Pancreas (tissue), 10 donors: ENCODE measurements around the gene CCDC27. TPM values are rescaled to one million over a fixed set of nuclear protein-coding genes. Genes with fewer than 3 reads are reported as not detected.

Source experiments
- ATAC-seq, 4 donors: fragments of 200-7000 bp; cut with Tn5 transposase; one replicate each; pipeline versions ENCODE4 v1.8.0 to v1.9.1; 2020; ENCODE audit warnings: mild to moderate bottlenecking in 4 of 4, moderate library complexity in 4 of 4
- DNase-seq, 6 donors: peaks; one replicate each; pipeline ENCODE4 v3.0.0-alpha.2; 2020
- FAIRE-seq: peaks from 2 replicates; lab custom pipeline; 2012; peaks lifted over from hg19 to GRCh38; lab: Jason Lieb, UNC
- H3K27ac ChIP-seq, 4 donors: fragments of 200-600 bp; sonication (generic); 1 replicate in 3 of 4; 2 replicates in 1 of 4; pipeline versions ENCODE4 v1.5.0 to v1.8.0; 2020
- H3K27me3 ChIP-seq, 4 donors: fragments of 200-600 bp; one replicate each; pipeline ENCODE4 v1.8.0; 2021
- H3K36me3 ChIP-seq, 3 donors: fragments of 200-600 bp; sonication (generic) in 1 of 3; one replicate each; pipeline versions ENCODE4 v1.5.0 to v1.8.0; 2020 to 2021
- H3K4me1 ChIP-seq, 3 donors: fragments of 200-600 bp; one replicate each; pipeline ENCODE4 v1.8.0; 2021
- H3K4me3 ChIP-seq, 4 donors: fragments of 200-600 bp; sonication (generic) in 2 of 4; one replicate each; pipeline versions ENCODE4 v1.5.0 to v1.8.0; 2020 to 2021
- H3K9me3 ChIP-seq, 4 donors: fragments of 200-600 bp; one replicate each; pipeline ENCODE4 v1.8.0; 2021
- CTCF ChIP-seq, 4 donors: fragments of 200-600 bp; sonication (generic) in 3 of 4; IDR thresholded peaks; one replicate each; pipeline versions ENCODE4 v1.5.0 to v1.8.0; 2021; ENCODE audit warnings: antibody characterized with exemption in 4 of 4
- WGBS, 2 donors: extraction: QIAGEN DNeasy Blood & Tissue Kit; methylation state at CpG; one replicate each; pipeline ENCODE4 v1.1.7; 2013; 5-methylcytosine and 5-hydroxymethylcytosine counted together
- intact Hi-C, 3 donors: fragments of 100-400 bp; cut with DNase I; formaldehyde crosslinking; loops; one replicate each; pipeline versions ENCODE4 v1.11.1 to v1.14.2; 2022
- polyA plus RNA-seq, 2 donors: library from polyadenylated mRNA; stranded (reverse); fragments of 200-250 nt; gene quantifications; one replicate each; pipeline ENCODE4 v1.2.3, GENCODE V29; 2013
- total RNA-seq, 6 donors: library from RNA; stranded (reverse); fragmentation: NEBNext Ultra II Directional in 4 of 6; extraction: Animal tissue kit (Norgen Biotek cat#: 25700) in 4 of 6; gene quantifications; one replicate each; pipeline versions ENCODE4 v1.2.1 to v1.2.4, GENCODE V29; 2021 to 2023
- donor health status: healthy with polysubstance abuse.
- donor health status: DM: no; HTN: no; CAD: no; lungs with moderate emphysema.
- donor health status: DM: no; HTN: no; CAD: no.
- donor health status: control.
- donor health status: control.
- donor health status: Bipolar disorder and iron deficiency.
- donor health status: DM: yes; HTN: yes; CAD: no.
- donor health status: DM: no; HTN: no; CAD: no.
- donor health status: DM: no; HTN: no; CAD: no.
- donor health status: DM: yes; HTN: yes; CAD: no.

CCDC27 gene
- total and polyA plus RNA-seq, 8 donors: 0.04 TPM; not detected in 7

- ATAC-seq (no peak), DNase-seq (peak in 1 of 6 donors; percentile 72), FAIRE-seq (no peak)
- no peak for TF ChIP-seq CTCF (IDR thresholded peaks at IDR 0.05)
- H3K4me3 ChIP-seq: no peak overlapping the region
- H3K27me3 ChIP-seq: no peaks in the 10 kb centered on the region
- no peaks in the 10 kb centered on the region for H3K4me1 ChIP-seq
- WGBS, 2 donors: 89 to 95% methylated on average over 16 of the region's 16 CpGs
- peaks cover 0 to 10% (median 6%) of the 10 kb centered on the region in 3 donors for H3K36me3 ChIP-seq
- H3K9me3 ChIP-seq: no peaks in the 10 kb centered on the region
- no peak overlapping the region for H3K27ac ChIP-seq
- intact Hi-C loops: no loop called here
Observed at GRCh38 chr1:3734602-3735001, 17.6 kb upstream of the CCDC27 start.

DNA sequence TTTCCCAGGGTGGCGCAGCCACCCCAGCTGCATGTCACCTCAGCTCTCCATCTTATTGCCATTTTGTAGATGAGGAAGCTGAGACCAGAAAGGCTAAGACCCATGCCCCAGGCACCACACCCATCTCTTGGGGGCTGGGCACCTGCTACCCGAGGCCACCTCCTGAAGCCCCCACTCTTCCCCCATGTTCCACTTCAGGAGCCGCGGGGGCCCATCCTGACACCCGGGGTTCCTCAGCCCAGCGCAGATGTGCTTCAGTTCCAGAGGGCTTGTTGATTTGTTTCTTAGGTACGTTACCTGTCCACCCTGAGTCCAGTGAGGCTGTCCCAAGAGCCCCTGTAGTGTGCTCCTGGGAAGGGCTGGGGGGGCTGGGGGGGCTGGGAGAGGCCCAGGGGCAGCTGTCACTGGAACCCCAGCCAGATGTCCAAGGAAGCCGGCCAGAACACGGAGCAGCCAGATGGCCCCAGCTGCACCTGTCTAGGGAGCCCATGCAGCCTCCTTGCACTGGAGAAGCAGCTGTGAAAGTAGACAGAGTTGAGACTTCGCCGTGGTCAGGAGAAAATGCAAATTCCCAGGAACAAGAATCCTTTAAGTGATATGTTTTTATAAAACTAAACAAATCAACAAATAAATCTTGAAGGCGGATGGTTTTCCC, 17.1 kb upstream of the CCDC27 start:
- TF ChIP-seq CTCF (IDR thresholded peaks at IDR 0.05): no peak
- ATAC-seq (no peak), DNase-seq (peak in 1 of 6 donors; percentile 35), FAIRE-seq (no peak)
- Histone ChIP-seq H3K4me3 (no peak overlapping the region), H3K27ac (no peak overlapping the region), H3K4me1 (no peaks in the 10 kb centered on the region), H3K36me3 (peaks cover 0 to 10% (median 6%) of the 10 kb centered on the region in 3 donors), H3K27me3 (no peaks in the 10 kb centered on the region), H3K9me3 (no peaks in the 10 kb centered on the region)
- intact Hi-C loops: no loop called here
- 82 to 88% methylated on average over 12 of the region's 12 CpGs for WGBS, 2 donors

GRCh38 chr1:3735688-3736087, 16.6 kb upstream of the CCDC27 start:
- ATAC-seq (no peak), DNase-seq (peak in 2 of 6 donors; percentile 19 to 39), FAIRE-seq (no peak)
- no peaks in the 10 kb centered on the region for H3K27me3 ChIP-seq
- H3K4me1 ChIP-seq: no peaks in the 10 kb centered on the region
- H3K27ac ChIP-seq: no peak overlapping the region
- no peaks in the 10 kb centered on the region for H3K9me3 ChIP-seq
- TF ChIP-seq CTCF (IDR thresholded peaks at IDR 0.05): no peak
- intact Hi-C loops: no loop called here
- 77% methylated on average over 13 of the region's 13 CpGs for WGBS, 2 donors
- H3K36me3 ChIP-seq: peaks cover 0 to 10% (median 6%) of the 10 kb centered on the region in 3 donors
- no peak overlapping the region for H3K4me3 ChIP-seq

DNA sequence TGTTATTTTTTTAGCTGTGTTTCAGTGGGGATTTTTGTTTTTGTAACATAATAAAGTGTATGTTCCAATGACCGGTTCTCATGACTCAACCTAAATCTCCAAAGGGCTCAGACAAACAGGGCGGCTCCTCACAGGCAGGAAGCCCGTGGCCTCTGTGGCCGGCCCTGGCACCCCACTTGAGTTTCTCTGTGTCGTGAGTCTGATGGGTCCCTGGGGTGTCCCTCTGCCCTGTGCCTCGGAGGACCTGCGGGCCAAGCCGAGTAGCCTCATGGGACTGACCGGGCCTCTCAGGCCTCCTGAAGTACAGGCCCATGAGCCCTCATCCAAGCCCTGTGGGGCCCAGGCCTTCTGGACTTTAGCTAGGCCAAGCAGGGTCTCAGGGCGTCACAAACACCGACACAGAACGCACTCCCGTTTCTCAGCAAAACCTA, 16.1 kb upstream of the CCDC27 start:
- no peaks in the 10 kb centered on the region for H3K4me1 ChIP-seq

More for the DNA sequence above, 16.1 kb upstream of the CCDC27 start:
- H3K27ac ChIP-seq: no peak overlapping the region
- peak in 2 of 6 donors; percentile 11 to 36 for DNase-seq
- H3K9me3 ChIP-seq: no peaks in the 10 kb centered on the region
- TF ChIP-seq CTCF (IDR thresholded peaks at IDR 0.05): no peak
- no peaks in the 10 kb centered on the region for H3K27me3 ChIP-seq
- 86 to 90% methylated on average over 13 of the region's 13 CpGs for WGBS, 2 donors
- FAIRE-seq: no peak
- no peak for ATAC-seq
- H3K4me3 ChIP-seq: no peak overlapping the region
- intact Hi-C loops: no loop called here
- H3K36me3 ChIP-seq: peaks cover 0 to 10% (median 6%) of the 10 kb centered on the region in 3 donors
